Right ventricle myocardium inferior (tissue), 1 donor: ENCODE results near the gene POLR2C. TPM values are rescaled to one million over a fixed set of nuclear protein-coding genes. Genes with fewer than 3 reads are reported as not detected.
A peak's percentile ranks its signal among the peaks of the same experiment; 100 is the strongest.
"Not testable (repeated sequence)": the region's sequence is repeated elsewhere in the genome, so short reads cannot be mapped to it uniquely, and the experiment has no call there.

Experiments
- ATAC-seq: fragments of 200-7000 bp; cut with Tn5 transposase; one replicate; pipeline ENCODE4 v1.9.1; 2020; ENCODE audit warnings: mild to moderate bottlenecking, moderate library complexity
- DNase-seq: peaks from one replicate; pipeline ENCODE4 v3.0.0; 2021; ENCODE audit errors: missing footprints
- intact Hi-C: fragments of 100-400 bp; cut with DNase I; formaldehyde crosslinking; loops from one replicate; pipeline ENCODE4 v1.11.0; 2022
- long read RNA-seq: library from polyadenylated mRNA; unstranded; transcript quantifications from one replicate; pipeline ENCODE4 v2.0.0, GENCODE V29; 2021
- total RNA-seq: library from RNA; stranded (reverse); fragmentation: NEBNext Ultra II Directional; extraction: Animal tissue kit (Norgen Biotek cat#: 25700); gene quantifications from one replicate; pipeline ENCODE4 v1.2.1, GENCODE V29; 2021
- donor health status: DM: no; HTN: yes; CAD: no; lungs with severe emphysema.

Gene POLR2C
- 37.1 TPM for total RNA-seq
- long read RNA-seq, transcript POLR2C-201 (9 exons, 2,057 nt), result major isoform, 19 of 29 reads
- long read RNA-seq, partial matches to known transcripts, result 6 of 29 reads
- long read RNA-seq, other reads (novel, unspliced or antisense), result 4 of 29 reads

GRCh38 chr16:57462209-57462977 lies at the start of gene POLR2C:
Gene POLR2C (plus strand): TSS chr16:57462679. CDS start chr16:57462725, 46 bp downstream.
- intact Hi-C loops, result no loop called here
- ATAC-seq, result peak; percentile 86
- DNase-seq, result peak; percentile 96

- intact Hi-C loops, result no loop called here
- ATAC-seq, result no peak
Measured at GRCh38 chr16:57413301-57413730, 49.2 kb upstream of the POLR2C start.

DNA sequence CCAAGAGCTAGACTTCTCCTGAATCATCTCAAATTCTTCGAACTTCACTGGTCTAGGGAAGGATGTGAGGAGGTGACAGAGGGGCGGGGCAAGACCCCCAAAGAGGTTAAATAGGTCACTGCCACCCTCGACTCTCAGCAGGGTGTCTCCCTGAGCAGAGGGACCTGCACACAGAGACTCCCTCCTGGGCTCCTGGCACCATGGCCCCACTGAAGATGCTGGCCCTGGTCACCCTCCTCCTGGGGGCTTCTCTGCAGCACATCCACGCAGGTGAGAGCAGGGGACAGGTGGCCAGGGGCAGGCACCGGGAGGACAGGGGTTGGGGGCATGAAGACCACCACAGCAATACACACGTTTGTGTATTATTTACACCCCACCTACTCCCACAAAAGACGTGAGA lies 48.7 kb upstream of the POLR2C start:
- intact Hi-C loops, result no loop called here
- no peak for DNase-seq
- no peak for ATAC-seq

More at GRCh38 chr16:57413301-57413730, 49.2 kb upstream of the POLR2C start:
- DNase-seq, result no peak

- intact Hi-C loops, result loop anchor here (5.0 kb wide), 2 partner anchors 34 to 334 kb away; no protein-coding TSS in a partner anchor
- no peak for ATAC-seq
- no peak for DNase-seq
Measured at GRCh38 chr16:57416084-57416483, 46.4 kb upstream of the POLR2C start.

DNA sequence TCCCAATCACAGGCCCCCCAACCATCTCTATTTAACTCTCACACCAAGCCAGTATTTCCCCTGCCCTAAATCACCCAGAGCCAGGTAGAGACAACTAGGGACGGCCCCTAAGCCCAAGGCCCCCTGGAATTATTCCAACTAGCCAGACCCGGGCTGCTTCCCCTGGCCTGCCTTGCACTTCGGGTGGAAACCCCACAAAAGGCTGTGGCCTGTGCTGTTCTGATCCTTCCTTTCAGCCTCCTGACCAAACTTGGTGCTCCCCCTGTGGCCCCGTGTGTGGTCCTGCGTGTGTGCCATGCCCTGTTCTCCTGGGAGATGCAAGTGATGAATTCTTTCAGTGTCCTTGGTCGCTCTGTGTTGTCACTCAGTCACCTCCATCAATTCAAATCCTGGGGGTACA lies 43.0 kb upstream of the POLR2C start:
- intact Hi-C loops, result loop anchor here (2.0 to 5.0 kb wide), 3 partner anchors 37 to 337 kb away; no protein-coding TSS in a partner anchor
- no peak for DNase-seq
- no peak for ATAC-seq

- no peak for DNase-seq
- ATAC-seq, result peak; percentile 49
Measured at GRCh38 chr16:57422026-57422944, 40.2 kb upstream of the POLR2C start.

GRCh38 chr16:57423152-57423551 lies 39.3 kb upstream of the POLR2C start:
- ATAC-seq (no peak), DNase-seq (no peak)
- intact Hi-C loops, result no loop called here

More at GRCh38 chr16:57422026-57422944, 40.2 kb upstream of the POLR2C start:
- intact Hi-C loops, result no loop called here

GRCh38 chr16:57424583-57424982 lies 37.9 kb upstream of the POLR2C start:
- DNase-seq, result no peak
- peak; percentile 76 for ATAC-seq
- intact Hi-C loops, result no loop called here

- DNase-seq, result no peak
- ATAC-seq, result no peak
- intact Hi-C loops, result no loop called here
Measured at GRCh38 chr16:57426356-57426755, 36.1 kb upstream of the POLR2C start.

GRCh38 chr16:57427307-57427706 lies 35.2 kb upstream of the POLR2C start:
- ATAC-seq (no peak), DNase-seq (no peak)
- intact Hi-C loops, result no loop called here

- ATAC-seq, result no peak
- DNase-seq, result no peak
- intact Hi-C loops, result no loop called here
Measured at GRCh38 chr16:57427824-57428223, 34.7 kb upstream of the POLR2C start.

DNA sequence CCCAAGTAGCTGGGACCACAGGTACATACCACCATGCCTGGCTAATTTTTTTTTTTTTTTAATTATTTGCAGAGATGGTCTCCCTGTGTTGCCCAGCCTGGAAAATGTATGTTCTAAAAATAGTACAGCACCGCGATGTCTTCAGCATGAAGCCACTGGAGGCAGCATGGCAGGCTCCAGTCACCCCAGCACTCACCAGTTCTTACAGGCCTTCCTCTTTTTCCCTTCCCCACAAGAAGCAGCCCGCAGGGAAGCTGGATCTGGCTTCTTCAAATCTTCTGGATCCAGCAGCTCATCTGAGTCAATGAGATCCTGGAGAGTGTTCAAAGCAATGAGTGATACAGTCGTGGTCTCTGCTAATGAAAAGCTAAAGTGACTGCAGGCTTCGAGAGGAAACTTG lies 31.5 kb upstream of the POLR2C start:
- DNase-seq, result no peak
- no peak for ATAC-seq
- intact Hi-C loops, result no loop called here

DNA sequence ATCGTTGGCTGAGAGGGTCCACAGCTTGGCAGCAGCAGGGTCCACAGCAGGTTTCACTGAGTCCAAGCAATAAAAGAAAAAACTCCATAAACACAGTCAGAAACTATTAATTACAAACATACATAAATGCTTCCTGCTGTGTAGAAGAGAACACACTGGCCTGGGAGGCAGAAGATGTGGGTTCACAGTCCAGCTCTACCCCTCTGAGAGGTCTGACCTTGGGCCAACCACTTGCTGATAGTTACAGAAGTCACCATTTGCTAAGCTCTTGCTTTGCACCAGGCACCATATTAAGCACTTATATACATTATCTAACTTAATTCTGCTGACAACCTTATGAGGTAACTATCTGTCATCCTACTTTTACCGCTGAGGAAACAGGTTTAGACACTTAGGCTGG lies 30.0 kb upstream of the POLR2C start:
- DNase-seq, result no peak
- intact Hi-C loops, result no loop called here
- no peak for ATAC-seq

DNA sequence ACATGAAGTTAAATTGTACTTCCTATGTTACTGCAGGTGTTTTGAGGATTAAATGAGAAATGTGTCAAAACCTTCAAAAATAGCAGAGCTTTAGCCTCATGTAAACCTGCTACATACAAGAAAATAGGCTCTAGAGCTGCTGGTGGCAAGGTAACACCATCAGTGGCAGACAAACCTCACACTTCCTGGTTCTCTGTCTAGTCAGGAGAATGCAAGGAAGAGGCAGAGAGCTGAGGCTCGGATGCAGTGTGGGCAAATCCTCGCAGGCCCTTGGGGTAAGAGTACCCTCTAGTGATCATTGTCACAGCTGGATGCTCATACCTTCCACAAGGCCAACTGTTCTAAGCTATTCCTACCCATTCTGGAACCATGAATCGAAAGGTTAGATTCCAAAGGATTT lies 29.5 kb upstream of the POLR2C start:
- intact Hi-C loops, result no loop called here
- no peak for DNase-seq

DNA sequence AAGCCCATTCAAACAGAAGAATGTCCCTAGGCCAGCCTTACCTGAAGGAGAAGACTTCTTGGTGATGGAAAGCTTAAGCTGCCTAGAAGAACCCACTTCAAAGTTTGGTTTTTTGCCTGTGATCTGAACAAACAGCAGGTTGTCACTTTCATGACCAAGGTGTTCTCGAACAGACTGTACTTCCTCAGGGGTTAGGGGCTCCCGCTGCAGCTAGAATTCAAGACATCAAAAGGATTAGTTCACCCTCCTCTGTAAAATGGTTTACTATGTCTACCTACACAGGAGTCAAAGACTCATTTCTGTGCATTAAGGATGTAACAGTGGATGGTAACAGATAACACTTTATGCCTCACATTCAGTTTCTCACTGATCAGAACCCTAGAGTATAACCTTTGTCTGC lies 28.5 kb upstream of the POLR2C start:
- DNase-seq (no peak), ATAC-seq (no peak)
- intact Hi-C loops, result no loop called here

More for the DNA sequence above, 29.5 kb upstream of the POLR2C start:
- ATAC-seq, result no peak

- DNase-seq (no peak), ATAC-seq (no peak)
- intact Hi-C loops, result no loop called here
Measured at GRCh38 chr16:57435838-57436237, 26.6 kb upstream of the POLR2C start.

- DNase-seq, intact Hi-C loops, ATAC-seq: not testable (repeated sequence)
Measured at GRCh38 chr16:57439947-57440346, 22.5 kb upstream of the POLR2C start.

GRCh38 chr16:57440551-57440950 lies 21.9 kb upstream of the POLR2C start:
- ATAC-seq, intact Hi-C loops, DNase-seq: not testable (repeated sequence)

- intact Hi-C loops, result no loop called here
- DNase-seq, result no peak
- no peak for ATAC-seq
Measured at GRCh38 chr16:57444711-57445110, 17.8 kb upstream of the POLR2C start.
